IMR-90 (cell line): Measurements from ENCODE around the gene CES1. TPM values are rescaled to one million over a fixed set of nuclear protein-coding genes. Genes with fewer than 3 reads are reported as not detected.
"Not testable (repeated sequence)": the region's sequence is repeated elsewhere in the genome, so short reads cannot be mapped to it uniquely, and the experiment has no call there.

Experiments
- ATAC-seq: fragments of 200-7000 bp; cut with Tn5 transposase; 2 replicates; pipeline ENCODE4 v1.9.1; 2020; ENCODE audit warnings: low read depth, mild to moderate bottlenecking, moderate library complexity
- BruUV-seq: library from RNA; stranded (reverse); fragments of 400-500 nt; replicated peaks from 2 replicates; lab custom pipeline; 2021; lab: Mats Ljungman, UMichigan
- CTCF ChIA-PET: fragments of 300-600 bp; formaldehyde crosslinking; extraction: SDS; loops from one replicate; lab custom pipeline; 2021; ENCODE audit warnings: antibody characterized with exemption; lab: Yijun Ruan, JAX
- POLR2A ChIA-PET: fragments of 300-600 bp; sonication (Branson Sonifier 250); formaldehyde crosslinking; loops from one replicate; lab custom pipeline; 2022; ENCODE audit warnings: antibody characterized with exemption; ENCODE audit not compliant: unreplicated experiment; lab: Charles Lee
- DNase-seq: peaks from one replicate; pipeline ENCODE4 v3.0.0; 2013
- H2AFZ ChIP-seq: replicated peaks from 2 replicates; pipeline ENCODE3; 2013; ENCODE audit warnings: low read length, mild to moderate bottlenecking; ENCODE audit not compliant: poor library complexity
- H2AK5ac ChIP-seq: 2 replicates; pipeline ENCODE4 v1.6.1; 2013; ENCODE audit warnings: low read depth, low read length, inconsistent platforms
- H2AK9ac ChIP-seq: replicated peaks from 2 replicates; pipeline ENCODE3; 2013; ENCODE audit warnings: mild to moderate bottlenecking, low read depth, low read length, moderate library complexity; ENCODE audit not compliant: poor library complexity
- H2BK120ac ChIP-seq: 2 replicates; pipeline ENCODE4 v1.6.1; 2013; ENCODE audit warnings: low read depth, low read length, inconsistent platforms
- H2BK15ac ChIP-seq: 3 replicates; pipeline ENCODE4 v1.6.1; 2013; ENCODE audit warnings: low read depth, low read length, inconsistent platforms
- H2BK20ac ChIP-seq: 2 replicates; pipeline ENCODE4 v1.6.1; 2013; ENCODE audit warnings: low read depth, mild to moderate bottlenecking, inconsistent platforms, low read length, moderate library complexity
- H2BK5ac ChIP-seq: 2 replicates; pipeline ENCODE4 v1.6.1; 2013; ENCODE audit warnings: mild to moderate bottlenecking, low read depth, low read length, inconsistent platforms; ENCODE audit not compliant: poor library complexity, severe bottlenecking
- H3K14ac ChIP-seq: replicated peaks from 2 replicates; pipeline ENCODE4 v1.6.1; 2013; ENCODE audit warnings: low read depth, low read length, inconsistent platforms
- H3K18ac ChIP-seq: 2 replicates; pipeline ENCODE4 v1.6.1; 2013; ENCODE audit warnings: low read depth, low read length, control low read depth
- H3K23ac ChIP-seq: 2 replicates; pipeline ENCODE4 v1.6.1; 2013; ENCODE audit warnings: low read depth, low read length, inconsistent platforms
- H3K27ac ChIP-seq: 2 replicates; pipeline ENCODE4 v1.5.1; 2013; ENCODE audit warnings: mild to moderate bottlenecking, control low read depth, low read length; ENCODE audit not compliant: insufficient read depth
- H3K27me3 ChIP-seq: 2 replicates; pipeline ENCODE4 v1.6.1; 2013; ENCODE audit warnings: low read length; ENCODE audit not compliant: control insufficient read depth, insufficient read depth
- H3K36me3 ChIP-seq: 2 replicates; pipeline ENCODE4 v1.6.1; 2013; ENCODE audit warnings: low read length, mixed read lengths; ENCODE audit not compliant: control insufficient read depth, insufficient read depth
- H3K4ac ChIP-seq: 2 replicates; pipeline ENCODE4 v1.6.1; 2013; ENCODE audit warnings: low read depth, low read length, inconsistent platforms
- H3K4me1 ChIP-seq: 2 replicates; pipeline ENCODE4 v1.6.1; 2013; ENCODE audit warnings: low read length, mixed read lengths; ENCODE audit not compliant: control insufficient read depth, insufficient read depth
- H3K4me2 ChIP-seq: 2 replicates; pipeline ENCODE4 v1.6.1; 2013; ENCODE audit warnings: low read depth, mild to moderate bottlenecking, control low read depth, low read length, moderate library complexity
- H3K4me3 ChIP-seq: 2 replicates; pipeline ENCODE4 v1.5.1; 2013; ENCODE audit warnings: low read depth, mild to moderate bottlenecking, control low read depth, low read length, moderate library complexity; ENCODE audit not compliant: insufficient read depth
- H3K56ac ChIP-seq: 2 replicates; pipeline ENCODE4 v1.6.1; 2013; ENCODE audit warnings: low read length, inconsistent platforms; ENCODE audit not compliant: insufficient read depth; ENCODE audit errors: extremely low read depth
- H3K79me1 ChIP-seq, 2 experiments: 2 replicates each; pipeline ENCODE4 v1.6.1; 2013; ENCODE audit warnings: low read length in 2 of 2, inconsistent platforms in 1 of 2, low read depth in 1 of 2
- H3K9ac ChIP-seq: 2 replicates; pipeline ENCODE4 v1.6.1; 2013; ENCODE audit warnings: low read depth, low read length, control low read depth
- H3K9me1 ChIP-seq: 2 replicates; pipeline ENCODE4 v1.6.1; 2013; ENCODE audit warnings: low read length, inconsistent platforms; ENCODE audit not compliant: insufficient read depth
- H3K9me3 ChIP-seq: 2 replicates; pipeline ENCODE4 v1.6.1; 2013; ENCODE audit warnings: low read length; ENCODE audit not compliant: control insufficient read depth, insufficient read depth
- H4K20me1 ChIP-seq: 2 replicates; pipeline ENCODE4 v1.6.1; 2013; ENCODE audit warnings: low read length, inconsistent platforms; ENCODE audit not compliant: insufficient read depth
- H4K5ac ChIP-seq: 2 replicates; pipeline ENCODE4 v1.6.1; 2013; ENCODE audit warnings: mild to moderate bottlenecking, low read depth, low read length, control low read depth
- H4K8ac ChIP-seq, 2 experiments: 2 replicates each; pipeline ENCODE4 v1.6.1; 2013; ENCODE audit warnings: low read depth in 2 of 2, low read length in 2 of 2, control low read depth in 1 of 2, inconsistent platforms in 1 of 2
- H4K91ac ChIP-seq: 2 replicates; pipeline ENCODE4 v1.6.1; 2013; ENCODE audit warnings: low read depth, low read length, inconsistent platforms; ENCODE audit not compliant: insufficient read depth
- WGBS, 2 experiments: methylation state at CpG; one replicate each; pipeline versions ENCODE4 v1.1.5 to v1.1.7; 2013; ENCODE audit warnings: missing lambda C conversion rate in 2 of 2; ENCODE audit not compliant: insufficient read length in 1 of 2; ENCODE audit errors: extremely low coverage in 2 of 2; 5-methylcytosine and 5-hydroxymethylcytosine counted together
- dilution Hi-C: fragments of 300-500 bp; cut with HindIII; formaldehyde crosslinking; loops from one replicate; pipeline ENCODE4 v1.14.3; 2018; ENCODE audit warnings: low sequenced_read_pairs; ENCODE audit not compliant: unreplicated experiment
- in situ Hi-C: fragments of 300-500 bp; cut with MboI; formaldehyde crosslinking; loops from 3 replicates; pipeline ENCODE4 v1.14.3; 2019; ENCODE audit warnings: low sequenced_read_pairs, inconsistent platforms, mixed read lengths
- intact Hi-C: fragments of 100-400 bp; cut with micrococcal nuclease; formaldehyde crosslinking; loops from 2 replicates; pipeline ENCODE4 v1.10.0; 2022
- polyA plus RNA-seq, 3 experiments: library from polyadenylated mRNA; depleted of rRNA; stranded (reverse); fragments of >200 nt; gene quantifications; 2 replicates each; pipeline ENCODE4 v1.2.3, GENCODE V29; 2012; ENCODE audit warnings: low replicate concordance in 1 of 3
- total RNA-seq: library from RNA; depleted of rRNA; stranded (reverse); fragments of >200 nt; gene quantifications from 2 replicates; pipeline ENCODE4 v1.2.3, GENCODE V29; 2012

CES1 gene
- total and polyA plus RNA-seq, 2 of the 4 experiments (the other 2 are of a cell fraction): 0.03 TPM; not detected in 1

GRCh38 chr16:55813730-55814129 is 19.2 kb downstream of the CES1 start:
- H3K23ac ChIP-seq, H3K9me1 ChIP-seq, intact Hi-C loops, H2BK120ac ChIP-seq, H3K4me2 ChIP-seq, H4K8ac ChIP-seq, H3K36me3 ChIP-seq, H3K9me3 ChIP-seq, H2AK9ac ChIP-seq, in situ Hi-C loops, H3K4me1 ChIP-seq, POLR2A ChIA-PET, H3K56ac ChIP-seq, H3K27ac ChIP-seq, H2BK5ac ChIP-seq, H3K27me3 ChIP-seq, H2BK15ac ChIP-seq, CTCF ChIA-PET, H4K5ac ChIP-seq, H2BK20ac ChIP-seq, H3K9ac ChIP-seq, DNase-seq, H4K20me1 ChIP-seq, H2AK5ac ChIP-seq, H3K79me1 ChIP-seq, ATAC-seq, H3K18ac ChIP-seq, H3K4me3 ChIP-seq, dilution Hi-C loops, H3K4ac ChIP-seq, H2AFZ ChIP-seq, H3K14ac ChIP-seq, H4K91ac ChIP-seq, BruUV-seq: not testable (repeated sequence)
- 39% methylated on average over 3 of the region's 9 CpGs; no CpG with 5 or more reads in 1 of the 2 experiments for WGBS, 2 experiments
